Mesodermal cell (in vitro differentiated cells): ENCODE results near the gene FTO.
A peak's percentile ranks its signal among the peaks of the same experiment; 100 is the strongest.

Experiments used
- H3K27ac ChIP-seq: 2 replicates; pipeline ENCODE4 v1.7.0; 2013; ENCODE audit warnings: mild to moderate bottlenecking, low read depth, low read length, moderate library complexity; ENCODE audit not compliant: severe bottlenecking
- H3K36me3 ChIP-seq: 2 replicates; pipeline ENCODE4 v1.7.1; 2013; ENCODE audit warnings: mild to moderate bottlenecking, low read length, moderate library complexity; ENCODE audit not compliant: control insufficient read depth, insufficient read depth
- H3K4me1 ChIP-seq: one replicate; pipeline ENCODE4 v1.7.1; 2013; ENCODE audit warnings: mild to moderate bottlenecking, low read length; ENCODE audit not compliant: insufficient read depth, control insufficient read depth, poor library complexity, severe bottlenecking
- H3K4me3 ChIP-seq: 2 replicates; pipeline ENCODE4 v1.7.0; 2013; ENCODE audit warnings: low read length, control low read depth, mild to moderate bottlenecking; ENCODE audit not compliant: insufficient read depth, poor library complexity, severe bottlenecking; ENCODE audit errors: extremely low read depth
- H3K9me3 ChIP-seq: 2 replicates; pipeline ENCODE4 v1.7.1; 2013; ENCODE audit warnings: mild to moderate bottlenecking, low read length, moderate library complexity; ENCODE audit not compliant: control insufficient read depth
- whole genome bisulfite sequencing, 2 experiments: methylation state at CpG; one replicate each; pipeline ENCODE4 v1.1.5; 2013; ENCODE audit warnings: missing lambda C conversion rate in 2 of 2; ENCODE audit not compliant: insufficient coverage in 2 of 2; 5-methylcytosine and 5-hydroxymethylcytosine counted together

Gene FTO

DNA sequence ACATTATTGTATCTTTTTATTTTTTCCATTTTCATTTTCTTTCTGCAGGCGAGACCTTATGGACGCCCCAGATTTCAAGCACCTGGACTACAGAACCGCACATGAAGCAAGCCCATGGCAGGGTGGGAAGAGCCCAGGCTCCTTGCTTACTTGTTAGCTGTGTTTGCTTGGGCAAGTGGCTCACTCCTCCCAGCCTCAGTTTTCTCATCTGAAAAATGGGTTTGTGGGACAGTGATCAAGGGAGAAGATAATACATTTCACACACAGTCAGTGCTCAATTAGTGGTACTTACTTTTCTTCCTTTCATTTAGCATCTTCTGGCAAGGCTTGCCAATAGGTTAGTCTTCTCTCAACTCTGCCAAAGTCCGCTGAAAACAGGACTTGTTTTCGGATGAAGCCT lies 465.2 kb downstream of the FTO start:
- no peak overlapping the region for H3K4me3 ChIP-seq
- 81 to 93% methylated on average over 2 to 5 of the region's 5 CpGs for whole genome bisulfite sequencing, 2 experiments
- H3K4me1 ChIP-seq = peaks cover 25% of the 10 kb centered on the region
- no peak overlapping the region for H3K27ac ChIP-seq
- H3K9me3 ChIP-seq = no peaks in the 10 kb centered on the region
- H3K36me3 ChIP-seq = no peaks in the 10 kb centered on the region

DNA sequence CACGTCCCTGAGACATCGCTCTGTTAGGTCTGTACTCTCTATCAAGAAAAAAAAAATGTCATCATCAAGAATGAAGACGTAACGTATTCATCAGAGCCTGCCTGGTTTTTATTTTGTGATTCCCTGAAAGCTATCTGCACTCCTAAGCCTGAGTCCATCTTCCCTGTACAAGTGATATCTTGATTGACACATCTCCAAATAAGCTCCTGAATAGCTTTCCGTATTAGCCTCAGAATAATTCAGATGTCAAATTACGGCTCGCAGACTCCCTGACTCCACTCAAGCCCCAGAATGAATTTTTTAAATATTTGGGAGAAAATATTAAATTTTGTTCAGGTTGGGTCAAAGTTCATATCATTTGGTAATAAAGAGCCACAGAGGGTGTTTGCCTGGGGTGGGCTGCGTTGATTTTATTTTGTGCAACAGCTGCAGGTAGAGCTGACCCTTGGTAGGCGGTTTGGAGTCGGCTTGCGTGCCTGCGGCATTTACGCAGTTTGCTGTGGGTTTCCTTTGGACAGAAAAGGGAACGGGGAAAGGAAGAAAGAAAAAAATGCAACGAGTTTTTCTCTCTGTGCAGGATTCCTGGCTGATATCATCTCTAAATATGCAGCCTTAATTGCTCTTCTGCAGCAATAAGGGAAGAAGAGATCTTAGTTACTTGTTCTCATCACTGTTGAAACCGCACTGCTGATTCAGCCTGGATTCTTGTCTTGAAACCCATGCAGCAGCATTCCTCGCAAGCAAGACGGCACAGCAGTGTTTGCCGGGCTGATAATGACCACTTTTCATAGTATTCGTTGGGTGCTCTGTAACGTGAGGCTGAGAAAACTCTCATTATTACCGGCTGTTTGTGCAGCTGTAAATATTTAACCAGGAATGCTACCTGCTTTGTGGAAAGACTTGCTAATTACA lies 467.9 kb downstream of the FTO start:
- no peak overlapping the region for H3K4me3 ChIP-seq
- 75 to 76% methylated on average over 13 to 20 of the region's 22 CpGs for WGBS, 2 experiments
- H3K4me1 ChIP-seq = peaks cover 51% of the 10 kb centered on the region

DNA sequence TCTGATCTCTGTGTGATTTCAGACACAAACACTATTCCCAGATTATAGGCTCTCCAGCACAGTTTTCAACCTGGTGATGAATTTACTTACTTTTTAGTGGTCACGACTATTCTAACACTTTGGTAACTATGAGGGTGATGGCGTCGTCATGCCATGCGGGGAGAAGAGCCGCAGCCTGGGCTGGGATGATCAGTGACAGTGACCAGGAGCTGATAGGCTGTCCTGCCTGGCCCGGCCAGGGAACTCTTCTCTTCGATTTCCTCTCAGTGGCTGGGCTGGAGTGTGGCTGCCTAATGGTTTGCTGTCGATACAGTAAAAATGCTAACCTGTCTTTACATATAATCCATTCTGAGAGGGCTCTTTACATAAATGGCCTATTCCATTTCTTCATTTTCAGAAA lies 469.5 kb downstream of the FTO start:
- Histone ChIP-seq H3K4me1 (peaks cover 59% of the 10 kb centered on the region), H3K27ac (no peak overlapping the region), H3K4me3 (no peak overlapping the region), H3K9me3 (no peaks in the 10 kb centered on the region), H3K36me3 (no peaks in the 10 kb centered on the region)
- 65 to 67% methylated on average over 7 of the region's 8 CpGs for WGBS, 2 experiments

More for the DNA sequence above, 467.9 kb downstream of the FTO start:
- Histone ChIP-seq H3K27ac (no peak overlapping the region), H3K9me3 (no peaks in the 10 kb centered on the region), H3K36me3 (no peaks in the 10 kb centered on the region)

DNA sequence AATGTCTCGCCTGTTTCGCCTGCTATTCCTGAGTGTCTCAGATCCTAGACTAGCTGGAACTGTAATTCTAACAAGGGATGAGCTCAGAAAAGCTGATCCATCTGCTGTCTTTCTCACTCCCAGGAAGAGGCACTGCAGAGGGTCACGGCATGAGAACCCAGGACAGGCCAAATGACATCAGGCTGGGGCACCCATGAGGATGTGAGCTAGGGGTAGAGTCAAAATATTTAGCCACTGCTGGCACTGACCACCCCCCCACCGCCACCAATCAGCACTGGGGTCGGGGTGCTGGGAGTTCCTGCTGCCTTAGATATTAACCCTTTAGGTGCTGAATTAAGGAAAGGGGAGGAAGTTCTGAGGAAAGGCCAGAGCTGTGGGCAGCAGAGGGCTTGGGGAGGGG lies 470.2 kb downstream of the FTO start:
- Histone ChIP-seq H3K36me3 (no peaks in the 10 kb centered on the region), H3K27ac (no peak overlapping the region), H3K4me1 (peaks cover 65% of the 10 kb centered on the region), H3K4me3 (no peak overlapping the region), H3K9me3 (no peaks in the 10 kb centered on the region)
- WGBS, 2 experiments = 79 to 84% methylated on average over 2 to 3 of the region's 5 CpGs

DNA sequence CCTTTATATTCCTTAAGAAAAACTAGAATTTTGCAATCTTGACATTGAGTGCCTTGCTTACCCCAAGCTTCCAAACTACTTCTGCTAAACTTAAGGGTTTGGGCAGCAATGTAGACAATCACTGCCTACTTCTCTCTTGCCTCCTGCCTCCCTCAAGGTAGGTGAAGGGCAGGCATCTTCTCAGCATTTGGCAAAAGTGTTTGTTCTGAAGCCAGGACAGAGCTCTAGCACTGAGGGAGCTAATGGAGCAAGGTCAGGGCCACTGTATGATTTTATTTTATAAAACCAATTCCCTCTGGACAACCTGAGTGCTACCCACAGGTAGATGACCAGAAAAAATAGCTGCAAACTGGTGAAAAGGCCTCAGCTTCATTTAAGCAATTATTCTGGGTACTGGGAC lies 470.8 kb downstream of the FTO start:
- H3K27ac ChIP-seq = no peak overlapping the region
- H3K9me3 ChIP-seq = no peaks in the 10 kb centered on the region

DNA sequence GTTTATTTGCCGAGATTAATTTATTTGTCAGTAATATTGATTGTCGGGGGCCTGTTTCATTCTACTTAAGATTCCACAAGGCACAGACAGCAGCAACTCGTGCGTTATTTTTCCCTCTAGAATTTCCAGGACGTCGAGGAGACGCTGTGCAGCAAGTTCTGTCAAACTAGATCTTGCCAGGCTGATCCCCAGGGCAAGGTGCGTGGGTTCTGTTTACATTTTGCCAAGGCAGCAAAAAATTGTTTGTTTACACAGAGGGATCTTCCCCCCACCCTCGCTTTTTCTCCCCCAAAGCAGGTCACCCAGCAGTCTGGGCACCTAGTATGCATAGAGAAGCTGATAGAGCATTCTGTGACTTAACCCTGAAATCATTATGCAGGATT lies 471.2 kb downstream of the FTO start:
- no peaks in the 10 kb centered on the region for H3K9me3 ChIP-seq
- 83 to 85% methylated on average over 6 to 7 of the region's 9 CpGs for WGBS, 2 experiments
- peaks cover 65% of the 10 kb centered on the region for H3K4me1 ChIP-seq
- no peak overlapping the region for H3K27ac ChIP-seq
- no peaks in the 10 kb centered on the region for H3K36me3 ChIP-seq
- H3K4me3 ChIP-seq = no peak overlapping the region

More for the DNA sequence above, 470.8 kb downstream of the FTO start:
- peaks cover 65% of the 10 kb centered on the region for H3K4me1 ChIP-seq
- no peaks in the 10 kb centered on the region for H3K36me3 ChIP-seq
- no peak overlapping the region for H3K4me3 ChIP-seq

DNA sequence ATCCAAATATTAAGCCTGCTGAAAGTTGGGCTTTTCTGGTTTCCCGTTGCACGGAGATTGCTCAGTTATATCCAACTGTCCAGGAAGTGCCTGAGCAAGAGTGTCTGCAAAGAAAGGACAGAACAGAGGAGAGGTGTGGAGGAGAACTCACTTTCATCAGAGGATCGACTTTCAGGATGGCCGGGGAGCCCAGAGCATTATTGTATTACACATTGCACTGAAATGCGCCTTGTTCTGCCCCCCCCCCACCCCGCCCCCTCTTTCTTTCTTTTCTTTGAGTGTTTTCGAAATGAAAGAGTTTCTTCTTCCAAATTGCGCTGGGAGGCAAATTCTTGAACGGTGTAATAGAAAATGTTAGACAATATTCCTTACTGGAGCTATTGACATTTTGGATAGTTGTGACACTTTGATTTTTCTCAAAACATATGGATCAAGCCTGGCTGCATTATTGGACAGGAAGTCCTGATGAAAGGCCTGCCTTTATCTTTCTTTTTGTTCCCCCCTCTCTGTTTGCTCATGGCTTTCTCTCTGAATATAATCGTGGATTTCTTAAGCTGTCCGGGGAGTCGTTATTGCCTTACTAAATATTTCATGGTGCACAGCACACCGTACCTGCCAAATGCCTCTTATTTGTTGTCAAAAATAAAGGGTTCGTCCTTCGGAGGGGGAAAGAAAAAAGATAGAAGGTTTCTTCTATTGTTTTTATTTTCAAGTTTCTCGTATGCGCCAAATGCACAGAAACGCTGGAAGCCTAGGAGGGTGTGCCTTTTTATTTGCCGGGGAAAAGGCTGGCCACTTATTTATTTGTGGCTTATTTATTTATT lies 471.8 kb downstream of the FTO start:
- H3K9me3 ChIP-seq = no peaks in the 10 kb centered on the region
- 67 to 89% methylated on average over 1 to 8 of the region's 19 CpGs for WGBS, 2 experiments
- H3K36me3 ChIP-seq = no peaks in the 10 kb centered on the region
- peaks cover 65% of the 10 kb centered on the region for H3K4me1 ChIP-seq
- H3K4me3 ChIP-seq = no peak overlapping the region
- no peak overlapping the region for H3K27ac ChIP-seq

DNA sequence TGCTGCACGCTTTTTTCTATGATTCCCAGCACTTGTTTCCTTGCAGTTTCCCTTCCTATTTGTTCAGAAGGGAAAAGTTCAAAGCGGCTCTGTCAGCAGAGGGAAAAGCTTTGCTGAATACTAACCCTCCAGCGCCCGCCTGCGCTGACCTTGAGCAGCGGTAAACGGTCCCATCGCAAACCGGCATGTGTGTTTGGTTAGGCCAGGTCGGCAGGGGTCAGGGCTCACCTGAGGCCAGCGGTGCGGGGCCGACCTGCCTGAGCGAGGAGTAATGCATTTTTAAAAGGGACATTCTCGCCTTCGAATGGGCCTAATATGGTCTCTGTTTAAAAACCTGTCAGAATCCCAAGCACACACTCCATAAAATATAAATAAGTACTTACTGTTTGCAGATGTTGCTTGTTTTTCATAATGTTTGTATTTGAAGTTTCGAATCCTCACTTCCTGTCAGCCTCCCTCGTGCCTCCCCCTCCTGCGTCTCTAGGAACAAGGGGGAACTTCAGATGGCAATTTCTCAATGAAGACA lies 472.5 kb downstream of the FTO start:
- 67 to 72% methylated on average over 11 to 15 of the region's 19 CpGs for WGBS, 2 experiments
- no peak overlapping the region for H3K4me3 ChIP-seq
- H3K4me1 ChIP-seq = peaks cover 61% of the 10 kb centered on the region
- H3K27ac ChIP-seq = no peak overlapping the region
- no peaks in the 10 kb centered on the region for H3K36me3 ChIP-seq
- no peaks in the 10 kb centered on the region for H3K9me3 ChIP-seq

DNA sequence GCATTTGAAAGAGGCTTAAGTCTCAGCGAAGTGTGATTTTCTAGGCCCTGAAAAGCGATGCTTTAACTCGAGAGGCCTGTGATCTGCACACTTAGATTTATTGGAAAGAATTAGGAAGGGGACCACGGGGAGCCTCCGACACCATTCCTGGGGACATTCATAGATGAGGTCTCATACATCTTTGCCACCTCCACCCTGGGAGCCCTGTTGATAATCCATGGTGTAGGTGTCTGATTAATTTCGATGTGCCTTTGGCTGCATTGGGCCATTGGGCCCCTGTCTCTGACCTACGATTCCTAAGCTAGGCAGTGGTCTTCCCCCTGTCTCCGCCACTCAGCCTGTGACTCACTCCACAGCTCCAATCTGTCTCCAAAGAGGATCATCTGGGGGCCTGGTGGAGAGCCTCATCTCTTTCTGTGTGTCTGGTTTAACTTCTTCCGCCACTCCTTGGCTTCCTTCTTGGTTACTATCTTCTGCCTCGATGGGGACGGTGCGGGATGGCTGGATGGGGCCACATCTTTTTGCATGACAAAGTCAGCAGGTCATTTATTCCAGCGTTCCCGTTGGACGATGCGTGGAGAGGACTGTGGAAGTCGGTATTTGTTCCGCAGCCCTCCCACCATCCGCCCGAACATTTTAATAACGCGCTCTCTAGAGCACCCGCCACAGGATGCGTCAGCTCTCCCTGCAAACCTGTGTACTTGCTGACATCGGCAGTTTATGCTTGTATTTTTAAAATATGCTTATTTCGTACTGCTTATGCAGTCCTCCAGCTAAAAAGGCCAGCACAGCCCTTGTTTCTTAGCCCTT lies 473.3 kb downstream of the FTO start:
- H3K27ac ChIP-seq = no peak overlapping the region
- WGBS, 2 experiments = 92 to 98% methylated on average over 23 to 25 of the region's 26 CpGs
- H3K4me1 ChIP-seq = peaks cover 55% of the 10 kb centered on the region

DNA sequence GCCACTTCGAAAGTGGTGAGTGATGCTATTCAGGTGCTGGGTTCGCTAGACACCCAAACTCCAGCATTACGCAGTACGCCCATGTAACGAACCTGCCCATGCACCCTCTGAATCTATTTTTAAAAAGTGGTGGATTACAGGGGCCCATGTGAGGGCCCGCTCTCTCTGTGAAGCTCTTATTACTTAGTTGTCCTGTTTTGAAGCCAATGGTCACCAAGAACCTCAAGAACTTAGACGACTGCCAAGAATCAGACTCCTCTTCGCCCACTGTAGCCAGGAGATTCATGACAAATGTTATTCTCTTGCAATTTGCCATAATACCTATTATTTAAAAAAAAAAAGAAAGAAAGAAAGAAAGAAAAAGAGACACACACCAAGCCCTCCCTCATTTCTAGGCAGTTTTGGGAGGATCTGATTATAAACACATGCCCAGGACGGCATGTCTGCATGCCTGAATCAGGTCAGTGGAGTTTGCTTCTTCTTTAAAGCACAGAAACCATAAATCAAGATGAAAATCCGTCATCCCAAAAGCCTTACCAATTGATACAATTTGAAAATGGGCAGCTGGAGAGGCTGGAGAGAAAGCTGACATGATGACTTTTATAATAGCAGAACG lies 474.0 kb downstream of the FTO start:
- Histone ChIP-seq H3K9me3 (no peaks in the 10 kb centered on the region), H3K4me1 (peaks cover 48% of the 10 kb centered on the region), H3K4me3 (no peak overlapping the region), H3K36me3 (no peaks in the 10 kb centered on the region), H3K27ac (peak overlapping the region; percentile 60)
- 89 to 91% methylated on average over 4 to 9 of the region's 11 CpGs for WGBS, 2 experiments

More for the DNA sequence above, 473.3 kb downstream of the FTO start:
- no peaks in the 10 kb centered on the region for H3K36me3 ChIP-seq
- H3K4me3 ChIP-seq = no peak overlapping the region
- no peaks in the 10 kb centered on the region for H3K9me3 ChIP-seq
